NCI-H82 treated with DMSO at 0.1 percent for 48 hours (cell line): ENCODE measurements around the gene LRSAM1.

Experiments
- DNase-seq: peaks from one replicate; lab custom pipeline; 2025; ENCODE audit not compliant: unreplicated experiment; lab: John Stamatoyannopoulos, UW

The LRSAM1 gene

DNA sequence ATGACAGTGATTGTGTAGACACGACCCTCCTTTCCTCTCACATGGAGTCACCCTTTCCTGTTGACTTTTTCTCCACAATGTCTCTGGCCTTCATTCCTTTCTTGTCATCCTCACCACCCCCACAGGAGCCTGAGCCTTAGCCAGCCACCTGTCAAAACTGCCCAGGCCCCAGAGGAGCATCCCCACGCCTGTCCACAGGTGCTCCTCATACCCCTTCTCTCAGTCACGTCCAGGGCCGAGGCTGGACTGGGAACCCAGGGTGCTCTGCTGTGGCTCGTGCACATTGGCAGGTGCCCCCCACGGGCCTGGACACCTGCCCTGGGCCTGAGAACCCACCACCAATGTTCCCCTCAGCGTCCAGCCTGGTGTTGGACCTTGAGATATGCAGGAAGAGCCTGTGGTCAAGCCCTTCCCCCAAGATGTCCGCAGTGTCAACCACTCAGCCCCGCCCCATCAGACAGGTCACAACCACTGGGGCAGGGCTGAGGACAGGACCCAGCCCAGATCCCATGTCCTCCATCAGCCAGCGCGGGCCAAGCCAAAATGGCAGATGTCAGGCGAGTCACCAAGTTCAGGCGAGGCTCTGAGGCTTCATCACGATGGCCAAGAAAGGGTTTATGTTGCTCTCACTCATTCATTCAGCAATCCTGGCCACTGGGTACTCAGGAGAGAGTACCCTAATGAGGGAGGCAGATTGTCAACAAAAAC, 95.0 kb downstream of the LRSAM1 start:
- no peak for DNase-seq

DNA sequence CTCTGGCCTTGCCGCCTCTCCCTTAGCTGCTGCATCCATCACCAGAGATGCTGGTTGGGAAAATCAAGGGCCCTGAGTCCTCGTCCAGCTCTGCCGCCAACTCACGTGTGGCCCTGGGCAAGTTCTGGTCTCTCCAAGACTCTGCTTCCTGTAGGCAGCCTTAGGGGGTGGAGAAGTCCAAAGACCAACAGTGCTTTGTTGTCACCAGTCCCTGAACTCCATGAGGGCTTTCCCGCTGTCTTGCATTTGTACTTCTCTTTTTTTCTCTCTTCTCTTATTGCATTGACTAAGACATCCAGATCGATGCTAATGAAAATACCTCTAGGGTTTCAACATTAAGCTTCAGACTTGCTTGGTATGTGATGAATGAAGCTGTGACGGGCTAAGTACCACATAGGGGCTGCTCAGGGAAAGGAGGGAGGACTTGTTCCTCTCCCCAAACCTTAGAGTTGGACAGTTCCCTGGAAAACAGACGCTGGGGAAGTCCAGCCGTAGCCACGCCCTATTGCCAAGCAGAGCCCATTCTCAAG, 97.1 kb downstream of the LRSAM1 start:
- no peak for DNase-seq

DNA sequence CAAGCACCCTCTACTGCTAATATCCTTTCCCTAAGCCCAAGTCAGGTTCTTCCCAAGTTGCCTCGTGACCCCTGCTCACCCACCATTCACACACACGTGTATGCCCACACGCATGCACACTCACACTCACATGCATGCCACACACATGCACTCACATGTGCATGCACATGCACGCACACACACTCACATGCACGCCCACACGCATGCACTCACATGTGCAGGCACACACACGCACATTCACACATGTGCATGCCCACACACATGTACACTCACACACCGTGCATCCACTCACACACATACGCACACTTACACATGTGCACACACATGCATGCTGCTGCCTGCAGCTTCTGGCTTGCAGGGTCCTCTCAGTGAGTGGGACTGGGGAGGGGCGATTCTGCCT, 97.9 kb downstream of the LRSAM1 start:
- no peak for DNase-seq

DNA sequence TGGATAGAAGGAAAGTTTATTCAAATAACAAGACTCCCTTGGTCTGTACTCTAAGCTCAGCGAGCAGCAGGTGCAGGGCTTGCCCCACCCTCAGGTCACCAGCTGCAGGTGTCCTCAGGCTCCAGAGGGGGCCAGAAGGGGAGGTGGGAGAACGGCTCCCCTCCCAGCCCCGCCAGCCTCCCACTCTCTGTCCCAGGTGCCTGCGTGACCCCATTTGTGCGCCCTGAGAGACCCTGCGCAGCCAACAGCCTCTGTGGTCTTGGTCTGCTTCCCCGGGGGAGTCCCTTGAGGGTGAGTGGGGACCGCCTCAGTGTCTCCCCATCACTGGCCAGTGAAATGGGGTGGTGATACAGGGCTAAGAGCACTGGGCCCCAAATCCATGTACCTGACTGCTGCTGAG, 98.4 kb downstream of the LRSAM1 start:
- no peak for DNase-seq

DNA sequence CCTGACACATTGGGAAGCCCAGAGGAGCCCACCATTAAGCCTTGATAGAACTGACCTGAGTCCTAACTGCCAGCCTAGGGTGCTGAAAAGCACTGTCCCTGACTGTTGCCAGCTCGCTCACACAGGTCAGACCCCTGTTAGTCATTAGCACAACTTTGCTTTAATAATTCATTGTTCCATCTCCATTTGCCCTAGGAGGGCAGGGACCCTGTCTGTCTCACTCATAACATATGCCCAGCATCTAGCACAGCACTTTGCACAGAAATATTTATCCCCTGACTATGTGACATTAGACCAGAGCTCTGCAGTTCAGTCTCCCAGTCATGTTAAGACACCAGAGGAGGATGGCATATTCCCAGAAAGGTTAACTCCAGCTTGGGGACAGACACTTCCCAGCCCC, 99.0 kb downstream of the LRSAM1 start:
- DNase-seq: no peak

DNA sequence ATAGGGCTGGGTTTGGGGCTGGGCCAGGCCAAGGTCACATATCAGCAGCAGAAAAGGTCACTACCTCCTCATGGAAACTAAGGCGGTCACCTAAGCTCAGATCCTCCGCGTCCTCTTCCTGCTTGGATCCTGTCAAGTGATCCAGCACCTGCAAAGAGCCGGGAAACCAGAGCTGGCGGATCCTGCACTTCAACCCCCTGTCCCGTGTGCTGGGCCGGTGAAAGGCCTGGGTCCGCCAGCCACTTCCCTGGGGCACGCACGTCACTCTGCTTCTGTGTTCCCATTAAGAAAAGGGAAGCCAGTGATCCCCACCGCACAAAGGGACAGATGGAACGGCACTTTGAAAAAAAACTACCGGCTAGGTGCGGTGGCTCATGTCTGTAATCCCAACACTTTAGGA, 99.4 kb downstream of the LRSAM1 start:
- DNase-seq: no peak
